ENCODE data around the gene ATP6V0A4.

DNA sequence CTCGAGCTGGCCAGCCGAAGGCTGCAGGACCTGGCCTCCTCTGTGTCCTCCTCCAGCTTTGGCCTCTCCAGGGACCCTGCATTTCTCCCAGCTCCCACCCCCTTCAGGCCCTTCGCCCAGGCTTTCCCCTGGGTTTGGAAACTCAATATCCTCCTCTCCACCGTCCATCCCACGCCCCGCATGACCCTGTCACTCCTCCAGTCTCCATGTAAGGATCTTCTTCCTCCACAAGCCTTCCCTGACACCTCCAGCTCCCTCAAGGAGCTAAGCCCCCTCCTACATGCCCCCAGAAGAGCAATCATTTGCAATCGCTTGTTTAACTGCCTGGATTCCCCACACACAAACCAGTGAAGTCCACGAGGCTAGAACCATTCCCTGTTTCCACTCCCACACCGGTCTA lies 24.8 kb downstream of the ATP6V0A4 start:
- no peak for TF ChIP-seq ZNF557 (CRISPR knock-in tag; IDR thresholded peaks at IDR 0.05)
- no peak for TF ChIP-seq HNF4G (IDR thresholded peaks at IDR 0.05; ENCODE audit: borderline replicate concordance, low read depth, low read length)
- TF ChIP-seq HNF4G (CRISPR knock-in tag; IDR thresholded peaks at IDR 0.05; ENCODE audit: borderline replicate concordance, low read depth): no peak
- no peak for TF ChIP-seq SRSF9 (IDR thresholded peaks at IDR 0.05; ENCODE audit: borderline replicate concordance, insufficient read depth, low read depth, low read length, poor library complexity, severe bottlenecking)
- no peak for TF ChIP-seq ZNF235 (CRISPR knock-in tag; IDR thresholded peaks at IDR 0.05; ENCODE audit: borderline replicate concordance)
- no peak for TF ChIP-seq ZBTB42 (CRISPR knock-in tag; IDR thresholded peaks at IDR 0.05)
- TF ChIP-seq, protein P1, sequence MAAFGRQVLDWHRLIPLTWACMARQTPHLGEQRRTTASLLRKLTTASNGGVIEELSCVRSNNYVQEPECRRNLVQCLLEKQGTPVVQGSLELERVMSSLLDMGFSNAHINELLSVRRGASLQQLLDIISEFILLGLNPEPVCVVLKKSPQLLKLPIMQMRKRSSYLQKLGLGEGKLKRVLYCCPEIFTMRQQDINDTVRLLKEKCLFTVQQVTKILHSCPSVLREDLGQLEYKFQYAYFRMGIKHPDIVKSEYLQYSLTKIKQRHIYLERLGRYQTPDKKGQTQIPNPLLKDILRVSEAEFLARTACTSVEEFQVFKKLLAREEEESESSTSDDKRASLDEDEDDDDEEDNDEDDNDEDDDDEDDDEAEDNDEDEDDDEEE (CRISPR knock-in tag; IDR thresholded peaks at IDR 0.05): no peak
- TF ChIP-seq, protein P2, sequence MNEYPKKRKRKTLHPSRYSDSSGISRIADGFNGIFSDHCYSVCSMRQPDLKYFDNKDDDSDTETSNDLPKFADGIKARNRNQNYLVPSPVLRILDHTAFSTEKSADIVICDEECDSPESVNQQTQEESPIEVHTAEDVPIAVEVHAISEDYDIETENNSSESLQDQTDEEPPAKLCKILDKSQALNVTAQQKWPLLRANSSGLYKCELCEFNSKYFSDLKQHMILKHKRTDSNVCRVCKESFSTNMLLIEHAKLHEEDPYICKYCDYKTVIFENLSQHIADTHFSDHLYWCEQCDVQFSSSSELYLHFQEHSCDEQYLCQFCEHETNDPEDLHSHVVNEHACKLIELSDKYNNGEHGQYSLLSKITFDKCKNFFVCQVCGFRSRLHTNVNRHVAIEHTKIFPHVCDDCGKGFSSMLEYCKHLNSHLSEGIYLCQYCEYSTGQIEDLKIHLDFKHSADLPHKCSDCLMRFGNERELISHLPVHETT (CRISPR knock-in tag; conservative IDR thresholded peaks at IDR 0.05): no peak
- TF ChIP-seq, protein P3, sequence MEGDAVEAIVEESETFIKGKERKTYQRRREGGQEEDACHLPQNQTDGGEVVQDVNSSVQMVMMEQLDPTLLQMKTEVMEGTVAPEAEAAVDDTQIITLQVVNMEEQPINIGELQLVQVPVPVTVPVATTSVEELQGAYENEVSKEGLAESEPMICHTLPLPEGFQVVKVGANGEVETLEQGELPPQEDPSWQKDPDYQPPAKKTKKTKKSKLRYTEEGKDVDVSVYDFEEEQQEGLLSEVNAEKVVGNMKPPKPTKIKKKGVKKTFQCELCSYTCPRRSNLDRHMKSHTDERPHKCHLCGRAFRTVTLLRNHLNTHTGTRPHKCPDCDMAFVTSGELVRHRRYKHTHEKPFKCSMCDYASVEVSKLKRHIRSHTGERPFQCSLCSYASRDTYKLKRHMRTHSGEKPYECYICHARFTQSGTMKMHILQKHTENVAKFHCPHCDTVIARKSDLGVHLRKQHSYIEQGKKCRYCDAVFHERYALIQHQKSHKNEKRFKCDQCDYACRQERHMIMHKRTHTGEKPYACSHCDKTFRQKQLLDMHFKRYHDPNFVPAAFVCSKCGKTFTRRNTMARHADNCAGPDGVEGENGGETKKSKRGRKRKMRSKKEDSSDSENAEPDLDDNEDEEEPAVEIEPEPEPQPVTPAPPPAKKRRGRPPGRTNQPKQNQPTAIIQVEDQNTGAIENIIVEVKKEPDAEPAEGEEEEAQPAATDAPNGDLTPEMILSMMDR (CRISPR knock-in tag; IDR thresholded peaks at IDR 0.05): no peak
- TF ChIP-seq ATM (IDR thresholded peaks at IDR 0.05; ENCODE audit: borderline replicate concordance): no peak

All from HepG2 (cell line).